Hindlimb muscle (tissue), 1 donor: ENCODE results near the gene TIGD2. TPM values are rescaled to one million over a fixed set of nuclear protein-coding genes. Genes with fewer than 3 reads are reported as not detected.
A peak's percentile ranks its signal among the peaks of the same experiment; 100 is the strongest.

ENCODE experiments used
- DNase-seq: peaks from one replicate; pipeline ENCODE4 v3.0.0-alpha.2; 2013
- polyA plus RNA-seq: library from polyadenylated mRNA; unstranded; fragments of 120-200 nt; gene quantifications from one replicate; pipeline ENCODE4 v1.2.1, GENCODE V29; 2013; ENCODE audit not compliant: insufficient read length

TIGD2 gene
- polyA plus RNA-seq, result 5.2 TPM

- peak; percentile 89 for DNase-seq
These were observed at the start of gene TIGD2 for GRCh38 chr4:89110986-89111832. TSS of gene TIGD2 (plus strand) at chr4:89111533. CDS start at chr4:89112975, 1,442 bp downstream.

GRCh38 chr4:89064848-89065247 is 46.5 kb upstream of the TIGD2 start:
- no peak for DNase-seq

- DNase-seq, result no peak
These were observed 43.9 kb upstream of the TIGD2 start for GRCh38 chr4:89067417-89067816.

- DNase-seq, result no peak
These were observed 41.9 kb upstream of the TIGD2 start for GRCh38 chr4:89069481-89069880.

GRCh38 chr4:89070041-89070440 is 41.3 kb upstream of the TIGD2 start:
- no peak for DNase-seq

- DNase-seq, result no peak
These were observed 40.0 kb upstream of the TIGD2 start for GRCh38 chr4:89071311-89071710.

GRCh38 chr4:89072921-89073320 is 38.4 kb upstream of the TIGD2 start:
- DNase-seq, result peak; percentile 4

- DNase-seq, result no peak
These were observed 33.6 kb upstream of the TIGD2 start for GRCh38 chr4:89077761-89078160.

- no peak for DNase-seq
These were observed 33.0 kb upstream of the TIGD2 start for GRCh38 chr4:89078300-89078699.

- no peak for DNase-seq
These were observed 12.3 kb upstream of the TIGD2 start for GRCh38 chr4:89099034-89099433.

GRCh38 chr4:89099471-89099870 is 11.9 kb upstream of the TIGD2 start:
- no peak for DNase-seq

- no peak for DNase-seq
These were observed 10.5 kb upstream of the TIGD2 start for GRCh38 chr4:89100853-89101252.

- no peak for DNase-seq
These were observed 9.8 kb upstream of the TIGD2 start for GRCh38 chr4:89101256-89102161.

- DNase-seq, result no peak
These were observed 5.6 kb upstream of the TIGD2 start for GRCh38 chr4:89105726-89106125.

- no peak for DNase-seq
These were observed 3.2 kb upstream of the TIGD2 start for GRCh38 chr4:89108091-89108490.

GRCh38 chr4:89109841-89110540 is 1.3 kb upstream of the TIGD2 start:
- no peak for DNase-seq

GRCh38 chr4:89110541-89110985 is 770 bp upstream of the TIGD2 start:
- no peak for DNase-seq

- DNase-seq, result peak; percentile 20
These were observed 665 bp downstream of the TIGD2 start for GRCh38 chr4:89111833-89112563.

- no peak for DNase-seq
These were observed 2.1 kb downstream of the TIGD2 start for GRCh38 chr4:89113415-89113814.

- DNase-seq, result no peak
These were observed 2.8 kb downstream of the TIGD2 start for GRCh38 chr4:89114100-89114499.

GRCh38 chr4:89117115-89117514 is 5.8 kb downstream of the TIGD2 start:
- DNase-seq, result no peak

GRCh38 chr4:89119166-89119565 is 7.8 kb downstream of the TIGD2 start:
- no peak for DNase-seq
